Measurements from ENCODE around the gene USP7.
"Not testable (repeated sequence)": the region's sequence is repeated elsewhere in the genome, so short reads cannot be mapped to it uniquely, and the experiment has no call there.

USP7 gene

DNA sequence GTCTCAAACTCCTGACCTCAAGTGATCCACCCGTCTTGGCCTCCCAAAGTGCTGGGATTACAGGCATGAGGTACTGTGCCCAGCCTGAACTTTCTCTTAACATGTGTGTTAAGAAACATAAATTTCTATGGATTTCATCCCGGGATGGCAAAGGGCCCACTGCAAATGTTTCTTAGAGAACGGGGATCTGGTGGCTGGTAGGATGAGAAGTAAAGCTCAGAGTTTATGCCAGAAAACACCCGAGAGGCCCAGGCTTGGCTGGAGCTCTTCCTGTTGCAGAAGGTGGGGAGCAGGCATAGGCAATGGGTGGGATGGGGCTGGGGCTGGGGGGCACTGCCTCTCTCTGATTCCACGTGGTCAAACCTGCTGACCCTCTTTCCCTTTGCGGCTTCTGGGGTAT is 89.3 kb downstream of the USP7 start:
- no peak for DNase-seq

GRCh38 chr16:8873866-8874195 is 89.9 kb downstream of the USP7 start:
- DNase-seq = not testable (repeated sequence)

DNA sequence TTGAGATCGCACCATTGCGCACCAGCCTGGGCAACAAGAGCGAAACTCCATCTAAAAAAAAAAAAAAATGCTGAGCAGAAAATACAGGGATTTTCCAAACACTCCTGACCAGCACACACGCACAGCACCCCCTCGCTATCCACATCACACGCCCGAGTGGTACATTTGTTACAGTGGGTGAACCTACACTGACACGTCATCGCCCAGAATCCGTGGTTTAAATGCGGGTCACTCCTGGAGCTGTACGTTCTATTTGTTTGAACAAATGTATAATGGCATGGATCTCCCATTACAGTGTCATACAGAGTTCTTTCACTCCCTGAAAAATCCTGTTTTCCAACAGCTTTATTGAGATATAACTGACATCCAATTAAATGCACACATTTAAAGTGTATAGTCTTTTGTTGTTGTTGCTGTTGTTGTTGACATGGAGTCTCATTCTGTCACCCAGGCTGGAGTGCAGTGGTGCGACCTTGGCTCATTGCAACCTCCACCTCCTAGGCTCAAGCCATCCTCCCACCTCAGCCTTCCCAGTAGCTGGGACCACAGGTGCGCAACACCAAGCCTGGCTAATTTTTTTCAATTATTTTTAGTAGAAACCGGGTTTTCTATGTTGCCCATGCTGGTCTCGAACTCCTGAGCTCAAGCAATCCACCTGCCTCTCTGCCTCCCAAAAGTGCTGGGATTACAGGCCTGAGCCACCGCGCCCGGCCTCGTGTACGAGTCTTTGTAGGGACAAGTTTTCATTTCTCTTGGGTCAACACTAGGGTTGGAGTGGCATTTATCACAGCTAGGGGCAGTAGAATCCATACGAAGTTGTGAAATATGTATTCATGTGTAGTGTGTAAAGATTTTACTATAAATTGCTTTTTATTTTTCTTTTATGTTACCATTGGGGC is 90.5 kb downstream of the USP7 start:
- no peak for DNase-seq

DNA sequence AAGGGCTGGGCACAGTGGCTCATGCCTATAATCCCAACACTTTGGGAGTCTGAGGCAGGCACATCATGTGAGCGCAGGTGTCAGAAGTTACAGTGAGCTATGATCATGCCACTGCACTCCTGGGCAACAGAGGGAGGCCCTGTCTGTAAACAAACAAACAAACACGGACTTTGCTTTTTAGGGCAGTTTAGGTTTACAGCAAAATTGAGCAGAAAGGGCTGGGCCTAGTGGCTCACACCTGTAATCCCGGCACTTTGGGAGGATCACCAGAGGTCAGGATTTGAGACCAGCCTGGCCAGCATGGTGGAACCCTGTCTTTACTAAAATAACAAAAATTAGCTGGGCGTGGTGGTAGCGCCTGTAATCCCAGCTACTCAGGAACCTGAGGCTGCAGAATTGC is 91.6 kb downstream of the USP7 start:
- DNase-seq = no peak

DNA sequence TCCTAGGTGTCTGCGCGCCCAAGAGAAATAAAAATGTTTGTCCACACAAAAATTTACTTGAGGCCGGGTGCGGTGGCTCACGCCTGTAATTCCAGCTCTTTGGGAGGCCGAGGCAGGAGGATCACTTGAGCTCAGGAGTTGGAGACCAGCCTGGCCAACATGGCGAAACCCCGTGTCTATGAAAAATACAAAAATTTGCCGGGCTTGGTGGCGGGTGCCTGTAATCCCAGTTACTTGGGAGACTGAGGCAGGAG is 93.8 kb downstream of the USP7 start:
- DNase-seq = not testable (repeated sequence)

DNA sequence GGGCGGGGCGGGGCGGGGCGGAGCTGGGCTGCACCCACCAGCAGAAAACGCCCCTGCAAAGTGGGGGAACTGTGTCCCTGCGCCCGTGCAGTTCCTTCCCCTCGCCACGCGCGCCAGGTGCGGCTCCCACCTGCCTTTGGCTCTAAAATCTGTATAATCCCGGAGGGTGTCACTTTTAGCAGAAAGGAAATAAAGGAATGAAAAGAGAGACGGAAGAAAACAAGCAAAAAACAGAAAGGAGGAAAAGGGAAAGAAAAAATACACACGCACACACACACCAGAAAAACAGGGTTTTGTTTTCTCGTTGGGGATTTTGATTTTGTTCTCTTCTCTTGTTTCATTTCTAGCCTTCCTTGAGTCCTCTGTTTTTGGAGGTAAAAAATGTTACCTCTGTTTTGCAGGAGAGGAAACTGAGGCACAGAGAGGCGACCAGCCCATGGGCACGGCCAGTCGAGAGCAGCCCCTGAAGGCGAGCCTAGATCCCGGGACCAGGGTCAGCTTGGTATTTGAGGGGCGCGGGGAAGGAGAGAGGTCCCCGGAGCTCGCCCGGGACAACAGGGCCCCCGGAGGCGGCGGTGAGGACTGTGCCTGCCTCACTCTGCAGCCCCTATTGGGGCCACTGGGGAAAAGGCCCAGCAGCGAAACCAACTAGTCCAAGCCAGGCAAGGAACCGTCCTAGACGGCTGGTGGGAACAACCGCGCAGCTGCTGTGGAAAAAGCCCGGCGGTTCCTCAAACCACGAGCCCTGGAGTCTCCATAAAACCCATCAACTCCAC is 94.3 kb downstream of the USP7 start:
- no peak for DNase-seq

- peak; percentile 59 for DNase-seq
Observed at GRCh38 chr16:8868416-8869211, 95.1 kb downstream of the USP7 start, which contains the start of gene CARHSP1. Gene CARHSP1 (minus strand): TSS chr16:8869006. CDS start chr16:8859328, 9,678 bp downstream.

DNA sequence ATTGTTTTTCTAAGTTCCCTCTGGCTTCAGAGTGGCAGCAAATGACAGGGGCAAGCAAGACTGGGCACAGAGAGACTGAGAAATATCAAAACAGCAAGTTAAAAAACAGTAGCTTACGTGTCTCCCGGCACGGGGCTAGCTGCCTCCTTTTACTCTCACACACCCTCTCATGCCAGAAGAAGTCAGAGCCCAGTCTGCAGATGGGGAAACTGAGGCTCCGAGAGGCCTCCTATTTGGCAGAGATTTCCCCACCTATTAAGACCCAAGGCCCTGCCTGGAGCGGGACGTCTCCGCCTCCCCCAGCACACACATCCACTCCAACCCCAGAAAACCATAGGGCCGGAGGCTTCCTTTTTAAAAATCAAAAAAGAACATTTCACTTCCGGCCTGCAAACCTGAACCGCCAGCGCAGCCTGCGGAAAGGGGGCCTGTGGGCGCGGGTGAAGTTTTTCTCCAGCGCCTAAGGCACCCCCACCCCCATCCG is 95.7 kb downstream of the USP7 start:
- DNase-seq = no peak

- DNase-seq = no peak
Observed at GRCh38 chr16:8867216-8867931, 96.3 kb downstream of the USP7 start.

- no peak for DNase-seq
Observed at GRCh38 chr16:8866884-8867215, 96.9 kb downstream of the USP7 start.

GRCh38 chr16:8866118-8866883 is 97.4 kb downstream of the USP7 start:
- DNase-seq = no peak

DNA sequence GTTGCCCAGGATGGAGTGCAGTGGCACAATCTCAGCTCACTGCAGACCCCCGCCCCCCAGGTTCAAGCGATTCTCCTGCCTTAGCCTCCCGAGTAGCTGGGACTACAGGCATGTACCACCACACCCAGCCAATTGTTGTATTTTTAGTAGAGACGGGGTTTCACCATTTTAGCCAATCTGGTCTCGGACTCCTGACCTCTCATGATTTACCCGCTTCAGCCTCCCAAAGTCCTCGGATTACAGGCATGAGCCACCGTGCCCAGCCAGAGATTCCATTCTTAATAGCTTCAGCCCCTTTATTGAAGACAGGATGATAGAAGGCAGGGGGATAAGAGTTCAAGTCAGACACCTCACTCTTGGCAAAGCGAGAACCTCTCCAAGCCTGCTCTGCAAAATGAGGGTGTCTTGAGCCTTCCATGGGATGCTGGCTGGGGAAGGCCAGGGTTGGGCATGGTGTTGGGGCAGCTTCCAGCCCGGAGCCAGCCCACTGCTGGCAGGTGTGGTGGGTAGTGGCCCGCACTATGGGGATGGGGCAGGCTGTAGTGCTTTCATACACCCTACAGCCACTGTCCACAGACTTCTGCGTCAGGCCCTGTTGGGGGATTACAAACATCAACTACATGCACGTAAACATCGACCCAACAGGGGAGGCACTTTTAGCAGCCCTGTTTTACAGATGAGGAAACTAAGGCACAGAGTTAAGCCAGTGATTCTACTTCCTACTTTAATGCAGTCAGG is 98.4 kb downstream of the USP7 start:
- DNase-seq = no peak

- DNase-seq = no peak
Observed at GRCh38 chr16:8864480-8865110, 99.1 kb downstream of the USP7 start.

DNA sequence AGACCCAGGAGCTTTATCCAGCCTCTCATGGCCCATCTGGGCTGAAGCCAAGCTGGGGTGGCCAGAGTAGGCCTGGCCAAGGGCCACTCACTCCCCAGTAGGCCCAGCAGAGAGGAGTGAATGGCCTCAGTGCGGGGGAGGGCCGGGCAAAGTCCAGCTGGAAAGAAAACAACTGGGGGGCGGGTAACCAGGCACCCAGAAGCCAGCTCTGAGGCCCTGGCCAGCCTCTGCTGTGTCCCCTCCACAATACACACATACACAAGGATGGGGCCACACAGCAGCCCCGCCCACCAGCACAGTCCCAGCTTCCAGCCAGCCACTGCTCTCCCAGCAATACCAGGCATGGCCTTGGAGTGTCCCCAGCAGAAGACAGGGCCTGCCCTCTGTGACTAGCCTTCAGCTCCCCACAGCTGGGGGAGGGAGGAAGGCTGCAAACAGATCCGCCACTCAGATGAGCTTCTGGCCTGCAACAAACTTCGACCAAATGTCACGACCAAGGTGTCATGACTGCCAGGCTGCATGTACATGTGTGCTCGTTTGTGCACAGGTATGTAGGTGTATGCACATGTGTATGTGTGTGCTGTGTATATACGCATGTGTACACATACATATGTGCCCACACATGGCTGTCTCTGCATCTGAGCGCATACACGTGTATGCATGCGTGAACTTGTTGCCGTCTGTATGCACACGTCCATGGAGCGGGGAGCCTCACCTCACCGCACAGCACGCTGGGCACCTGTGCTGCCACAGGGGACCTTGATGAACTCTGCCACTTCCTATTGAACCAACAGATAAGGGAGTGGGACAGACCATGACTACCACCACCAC is 99.9 kb downstream of the USP7 start:
- no peak for DNase-seq

- DNase-seq = no peak
Observed at GRCh38 chr16:8862309-8863130, 101.2 kb downstream of the USP7 start.

DNA sequence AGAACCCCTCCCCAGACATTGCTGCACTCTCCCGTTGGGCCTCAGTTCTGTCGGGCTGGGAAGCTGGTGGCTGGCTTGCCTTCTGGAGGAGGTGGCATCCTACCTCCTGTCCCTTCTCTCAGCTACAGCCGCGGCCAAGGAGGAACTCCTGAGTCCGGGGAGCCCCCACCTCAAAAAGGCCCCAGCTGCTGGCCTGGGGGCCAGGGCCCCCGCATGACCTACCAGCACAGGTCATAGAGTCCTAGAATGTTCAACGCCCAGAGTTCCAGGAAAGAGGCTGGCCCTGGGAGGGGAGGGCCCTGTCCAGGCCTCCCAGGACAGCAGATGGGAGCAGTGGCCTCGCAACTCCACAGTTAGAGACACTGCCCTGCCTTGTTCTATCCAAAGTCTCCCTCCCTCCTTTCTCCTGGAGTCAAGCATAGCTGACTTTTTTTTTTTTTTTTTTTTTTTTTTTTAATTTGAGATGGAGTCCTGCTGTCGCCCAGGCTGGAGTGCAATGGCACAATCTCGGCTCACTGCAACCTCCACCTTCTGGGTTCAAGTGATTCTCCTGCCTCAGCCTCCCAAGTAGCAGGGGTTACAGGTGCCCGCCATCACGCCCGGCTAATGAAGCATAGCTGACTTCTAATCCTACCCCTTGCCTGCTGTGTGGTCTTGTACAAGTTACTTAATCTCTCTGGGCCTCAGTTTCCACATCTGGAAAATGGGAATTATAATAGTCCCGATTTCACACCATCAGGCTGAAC is 102.0 kb downstream of the USP7 start:
- DNase-seq = no peak

GRCh38 chr16:8859913-8860881 is 103.5 kb downstream of the USP7 start:
- no peak for DNase-seq
